Measurements from ENCODE around the gene HSD17B12.

DNA sequence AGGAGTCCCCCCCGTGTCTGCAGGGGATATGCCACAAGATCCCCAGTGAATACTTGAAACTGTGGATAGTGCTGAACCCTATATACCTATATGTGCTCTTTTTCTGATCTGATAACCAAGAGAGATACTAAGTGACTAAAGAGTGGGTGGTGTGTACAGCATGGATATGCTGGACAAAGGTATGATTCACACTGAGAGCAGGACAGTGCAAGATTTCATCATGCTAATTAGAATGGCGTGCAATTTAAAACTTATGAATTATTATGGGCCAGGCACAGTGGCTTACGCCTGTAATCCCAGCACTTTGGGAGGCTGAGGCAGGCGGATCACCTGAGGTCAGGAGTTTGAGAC lies 109.9 kb downstream of the HSD17B12 start:
- TF ChIP-seq CTCF (conservative IDR thresholded peaks at IDR 0.05; ENCODE audit: low read depth, low read length) (no peak), EZH2 (IDR thresholded peaks at IDR 0.05; ENCODE audit: borderline replicate concordance, low read depth, low read length, poor library complexity, severe bottlenecking) (no peak)
